ENCODE data around the gene RPL28.

RPL28 gene

DNA sequence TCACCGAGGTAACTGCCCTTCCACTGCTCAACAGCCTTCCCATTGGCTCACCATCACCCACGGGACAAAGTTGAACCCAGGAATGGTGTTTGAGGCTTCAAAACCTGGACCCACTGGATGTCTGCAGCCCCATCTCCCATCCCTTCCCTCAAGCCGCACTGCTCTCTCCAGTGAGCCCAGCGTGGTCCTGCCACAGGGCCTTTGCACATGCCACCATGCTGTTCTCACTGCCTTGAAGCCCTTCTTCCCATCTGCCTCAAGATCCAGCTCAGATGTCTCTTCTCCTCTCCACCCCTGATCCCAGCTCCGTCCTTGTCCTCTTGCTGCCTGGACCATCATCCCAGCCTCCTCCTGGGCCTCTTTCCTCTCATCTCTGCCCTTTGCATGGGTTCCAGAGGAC lies 53.3 kb downstream of the RPL28 start:
- Histone ChIP-seq H3K27me3 (ENCODE audit: control insufficient read depth, insufficient read depth, low read length) (peaks cover 73% of the 10 kb centered on the region), H3K36me3 (ENCODE audit: control insufficient read depth, insufficient read depth, low read length) (no peaks in the 10 kb centered on the region), H3K4me3 (ENCODE audit: low read depth, low read length) (no peak overlapping the region), H3K9ac (ENCODE audit: low read length) (no peak overlapping the region), H3K27ac (ENCODE audit: low read depth, low read length) (no peak overlapping the region), H3K9me3 (ENCODE audit: control insufficient read depth, insufficient read depth, low read depth, low read length) (no peaks in the 10 kb centered on the region), H3K4me1 (ENCODE audit: control insufficient read depth, insufficient read depth, low read length) (peaks cover 7% of the 10 kb centered on the region)

DNA sequence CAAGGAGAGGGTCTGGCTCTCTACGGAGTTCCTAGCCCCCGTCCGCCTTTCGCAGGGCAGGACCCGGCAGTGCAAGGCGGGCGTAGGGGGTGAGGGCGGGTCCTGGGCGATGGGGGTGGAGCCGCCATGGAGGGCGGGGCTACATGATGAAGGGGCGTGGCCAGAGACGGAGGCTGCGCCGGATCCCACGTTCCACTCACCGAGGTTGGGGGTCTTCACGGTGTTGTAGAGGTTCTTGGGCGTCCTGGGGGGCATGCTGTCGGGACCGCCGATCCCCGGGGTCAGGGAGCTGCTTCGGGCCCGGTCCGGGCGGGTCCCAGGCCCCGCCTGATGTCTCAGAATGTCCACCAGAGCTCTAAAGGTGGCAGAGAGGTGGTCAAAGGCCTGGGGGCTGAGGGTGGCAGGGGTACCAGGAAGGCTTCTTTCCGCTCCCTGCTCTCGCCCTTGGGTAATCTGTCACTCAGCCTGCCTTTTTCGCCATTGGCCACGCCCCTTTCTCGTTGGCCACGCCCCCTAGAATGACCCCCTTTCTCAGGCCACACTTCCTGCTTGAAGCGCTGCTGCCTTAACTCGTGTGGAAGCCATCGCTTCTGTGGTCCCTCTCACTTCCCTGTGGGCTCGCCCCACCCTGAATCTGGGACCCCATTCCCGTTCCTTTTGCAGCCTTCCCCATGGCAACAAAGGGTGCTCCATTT lies 54.8 kb downstream of the RPL28 start:
- Histone ChIP-seq H3K4me1 (ENCODE audit: control insufficient read depth, insufficient read depth, low read length) (peaks cover 7% of the 10 kb centered on the region), H3K9me3 (ENCODE audit: control insufficient read depth, insufficient read depth, low read depth, low read length) (no peaks in the 10 kb centered on the region), H3K9ac (ENCODE audit: low read length) (no peak overlapping the region), H3K4me3 (ENCODE audit: low read depth, low read length) (peak overlapping the region; percentile 56), H3K27me3 (ENCODE audit: control insufficient read depth, insufficient read depth, low read length) (peaks cover 78% of the 10 kb centered on the region), H3K36me3 (ENCODE audit: control insufficient read depth, insufficient read depth, low read length) (no peaks in the 10 kb centered on the region), H3K27ac (ENCODE audit: low read depth, low read length) (no peak overlapping the region)

DNA sequence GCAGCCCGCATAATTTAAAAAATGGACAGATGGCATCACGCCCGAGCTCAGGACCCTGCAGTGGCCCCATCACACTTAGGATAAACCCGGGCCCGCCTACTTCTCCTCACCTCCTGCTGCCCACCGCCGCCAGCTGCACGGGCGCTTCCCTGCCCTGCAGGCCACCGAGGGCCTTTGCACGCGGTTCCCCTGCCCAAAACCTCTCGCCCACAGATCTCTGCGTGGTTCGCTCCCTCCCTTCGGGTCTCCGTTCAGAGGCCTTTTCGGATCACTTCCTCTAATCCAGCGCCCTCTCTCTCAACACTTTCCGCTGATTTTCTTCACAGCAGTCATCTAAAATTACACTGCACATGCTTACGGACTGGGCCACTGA lies 55.6 kb downstream of the RPL28 start:
- Histone ChIP-seq H3K27me3 (ENCODE audit: control insufficient read depth, insufficient read depth, low read length) (peaks cover 85% of the 10 kb centered on the region), H3K4me1 (ENCODE audit: control insufficient read depth, insufficient read depth, low read length) (peaks cover 7% of the 10 kb centered on the region), H3K36me3 (ENCODE audit: control insufficient read depth, insufficient read depth, low read length) (no peaks in the 10 kb centered on the region), H3K4me3 (ENCODE audit: low read depth, low read length) (peak overlapping the region; percentile 56), H3K27ac (ENCODE audit: low read depth, low read length) (no peak overlapping the region), H3K9me3 (ENCODE audit: control insufficient read depth, insufficient read depth, low read depth, low read length) (no peaks in the 10 kb centered on the region), H3K9ac (ENCODE audit: low read length) (no peak overlapping the region)

DNA sequence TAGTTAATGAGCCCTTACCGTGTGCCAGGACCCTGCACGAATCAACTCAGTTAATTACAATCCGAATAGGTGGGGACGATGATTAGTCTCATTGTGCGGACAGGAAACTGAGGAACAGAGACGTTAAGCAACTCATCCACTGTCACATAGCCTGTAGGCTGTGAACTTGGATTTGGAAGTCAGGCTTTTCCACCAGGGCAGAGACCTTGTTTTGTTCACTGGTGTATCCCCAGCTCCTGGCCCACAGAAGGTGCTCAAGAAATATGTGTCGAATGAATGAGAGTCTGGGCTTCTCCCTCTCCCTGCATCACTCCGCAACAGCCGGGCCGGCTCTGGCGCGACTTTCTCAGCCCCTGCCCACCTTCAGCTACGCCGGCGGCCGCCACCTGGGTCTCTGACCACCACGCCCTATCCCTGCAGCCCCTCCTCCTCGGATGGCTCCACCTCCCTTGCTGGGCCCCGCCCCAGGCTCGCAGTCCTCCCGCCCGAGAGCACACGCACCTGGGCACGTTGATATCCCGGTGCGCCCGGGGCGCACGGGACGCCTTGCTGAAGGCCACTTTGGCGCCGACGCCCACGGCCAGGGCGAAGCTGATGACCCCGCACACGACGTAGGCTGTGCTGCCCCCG lies 56.1 kb downstream of the RPL28 start:
- H3K9me3 ChIP-seq (ENCODE audit: control insufficient read depth, insufficient read depth, low read depth, low read length): no peaks in the 10 kb centered on the region
- peaks cover 7% of the 10 kb centered on the region for H3K4me1 ChIP-seq (ENCODE audit: control insufficient read depth, insufficient read depth, low read length)
- H3K27me3 ChIP-seq (ENCODE audit: control insufficient read depth, insufficient read depth, low read length): peaks cover 90% of the 10 kb centered on the region
- H3K4me3 ChIP-seq (ENCODE audit: low read depth, low read length): peak overlapping the region; percentile 56
- no peak overlapping the region for H3K27ac ChIP-seq (ENCODE audit: low read depth, low read length)
- no peaks in the 10 kb centered on the region for H3K36me3 ChIP-seq (ENCODE audit: control insufficient read depth, insufficient read depth, low read length)
- H3K9ac ChIP-seq (ENCODE audit: low read length): no peak overlapping the region

DNA sequence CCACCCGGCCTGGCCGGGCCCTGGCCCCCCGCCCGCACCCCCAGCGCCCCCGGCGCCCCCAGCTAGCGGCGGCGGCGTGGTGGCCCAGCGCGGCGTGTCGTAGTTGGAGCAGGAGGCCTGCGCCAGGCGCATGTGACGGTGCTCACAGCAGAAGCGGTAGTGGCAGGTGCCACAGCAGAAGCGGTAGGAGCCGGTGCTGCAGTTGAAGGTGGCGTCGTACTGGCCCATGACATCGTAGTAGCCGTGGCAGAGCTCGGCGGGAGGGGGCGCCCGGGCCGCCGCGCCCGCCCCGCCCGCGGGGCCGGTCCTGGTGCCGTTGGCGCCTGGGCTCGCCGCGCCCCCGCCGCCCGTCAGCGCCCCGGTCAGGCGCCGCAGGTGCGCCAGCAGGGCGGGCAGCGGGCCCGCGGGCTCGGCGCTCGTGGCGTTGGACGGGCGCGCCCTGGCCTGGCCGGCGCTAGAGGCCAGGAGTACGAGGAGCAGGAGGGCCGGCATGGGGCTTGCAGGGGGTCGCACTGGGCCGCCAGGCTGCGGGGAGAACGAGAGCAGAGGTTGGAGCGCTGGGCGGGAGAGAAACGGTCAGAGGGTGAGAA lies 56.7 kb downstream of the RPL28 start:
- peaks cover 7% of the 10 kb centered on the region for H3K4me1 ChIP-seq (ENCODE audit: control insufficient read depth, insufficient read depth, low read length)
- H3K36me3 ChIP-seq (ENCODE audit: control insufficient read depth, insufficient read depth, low read length): no peaks in the 10 kb centered on the region
- H3K9me3 ChIP-seq (ENCODE audit: control insufficient read depth, insufficient read depth, low read depth, low read length): no peaks in the 10 kb centered on the region
- H3K9ac ChIP-seq (ENCODE audit: low read length): no peak overlapping the region
- H3K27ac ChIP-seq (ENCODE audit: low read depth, low read length): no peak overlapping the region
- H3K4me3 ChIP-seq (ENCODE audit: low read depth, low read length): peak overlapping the region; percentile 55; the same call in 1 of the 2 replicates
- H3K27me3 ChIP-seq (ENCODE audit: control insufficient read depth, insufficient read depth, low read length): peaks cover 97% of the 10 kb centered on the region

DNA sequence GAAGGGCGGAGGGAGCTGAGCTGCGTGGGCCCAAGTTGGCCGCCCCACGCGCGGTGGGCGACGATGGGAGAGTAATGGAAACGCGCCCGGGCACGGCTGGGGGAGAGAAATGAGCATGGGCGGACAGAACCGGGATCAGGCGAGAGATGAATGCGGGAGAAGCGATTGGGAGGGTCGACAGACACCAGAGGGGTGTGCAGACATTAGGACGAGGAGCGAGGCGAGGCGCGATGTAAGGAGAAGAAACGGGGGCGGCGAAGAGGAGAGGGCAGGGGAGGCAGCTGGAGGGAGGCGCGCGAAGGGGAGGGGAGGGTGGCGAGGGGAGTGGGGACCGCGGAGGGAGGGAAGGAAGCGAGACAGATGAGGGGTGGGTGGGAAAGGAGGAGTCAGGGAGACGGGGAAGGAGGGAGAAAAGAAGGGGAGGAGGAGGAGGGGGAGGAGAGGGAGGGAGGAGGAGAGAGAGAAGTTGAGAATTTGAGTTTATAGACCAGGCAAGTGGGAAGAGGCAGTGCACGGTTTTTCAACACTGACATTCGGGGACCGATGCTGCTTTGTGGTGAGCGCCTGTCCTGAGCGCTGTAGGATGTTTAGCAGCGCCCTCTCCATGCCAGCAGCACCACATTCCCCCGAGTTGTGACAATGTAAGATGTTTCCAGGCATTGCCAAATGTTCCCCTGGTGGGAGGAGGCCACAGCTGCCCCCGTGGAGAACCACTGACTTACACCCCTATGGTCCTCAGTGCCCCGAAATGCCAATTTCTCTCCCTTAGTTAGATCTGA lies 57.5 kb downstream of the RPL28 start, which contains the start of gene SHISA7:
TSS of gene SHISA7 (minus strand) at position 256 of the 779 bp plus-strand sequence. CDS start 437 bp downstream, outside the sequence.
- Histone ChIP-seq H3K4me3 (ENCODE audit: low read depth, low read length) (peak within 1 kb of the TSS; percentile 56), H3K36me3 (ENCODE audit: control insufficient read depth, insufficient read depth, low read length) (no peaks in the 10 kb centered on the region), H3K9me3 (ENCODE audit: control insufficient read depth, insufficient read depth, low read depth, low read length) (no peaks in the 10 kb centered on the region), H3K27me3 (ENCODE audit: control insufficient read depth, insufficient read depth, low read length) (peaks cover 99% of the 10 kb centered on the region), H3K27ac (ENCODE audit: low read depth, low read length) (no peak within 1 kb of the TSS), H3K9ac (ENCODE audit: low read length) (no peak within 1 kb of the TSS), H3K4me1 (ENCODE audit: control insufficient read depth, insufficient read depth, low read length) (peaks cover 7% of the 10 kb centered on the region)

DNA sequence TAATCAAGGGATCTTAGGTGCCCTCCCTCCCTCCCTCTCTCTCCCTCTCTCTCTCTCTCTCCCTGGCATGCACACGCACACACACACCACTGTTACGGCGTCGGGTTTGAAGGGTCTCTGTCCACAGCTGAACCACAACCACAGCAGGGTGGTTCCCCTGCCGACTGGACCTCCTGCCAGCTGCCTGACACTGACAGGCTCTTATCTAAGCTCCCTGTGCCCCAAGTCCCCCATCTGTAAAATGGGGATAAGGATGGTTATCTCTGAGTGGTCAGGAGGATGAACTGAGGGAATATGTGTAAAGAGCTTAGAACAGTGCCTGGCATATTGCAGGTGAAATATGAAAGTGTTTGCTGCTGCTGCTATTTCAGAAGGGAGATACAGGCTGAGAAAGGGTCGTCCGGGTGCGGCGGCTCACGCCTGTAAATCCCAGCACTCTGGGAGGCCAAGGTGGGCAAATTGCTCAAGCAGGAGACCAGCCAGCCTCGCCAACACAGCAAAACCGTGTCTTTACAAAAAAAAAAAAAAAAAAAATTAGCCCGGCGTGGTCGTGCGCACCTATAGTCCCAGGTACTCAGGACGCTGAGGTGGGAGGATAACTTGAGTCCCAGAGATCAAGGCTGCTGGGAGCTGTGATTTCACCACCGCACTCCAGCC lies 58.2 kb downstream of the RPL28 start:
- no peaks in the 10 kb centered on the region for H3K36me3 ChIP-seq (ENCODE audit: control insufficient read depth, insufficient read depth, low read length)
- H3K9ac ChIP-seq (ENCODE audit: low read length): no peak overlapping the region
- peaks cover 7% of the 10 kb centered on the region for H3K4me1 ChIP-seq (ENCODE audit: control insufficient read depth, insufficient read depth, low read length)
- H3K27ac ChIP-seq (ENCODE audit: low read depth, low read length): no peak overlapping the region
- H3K4me3 ChIP-seq (ENCODE audit: low read depth, low read length): no peak overlapping the region
- H3K27me3 ChIP-seq (ENCODE audit: control insufficient read depth, insufficient read depth, low read length): peaks cover 99% of the 10 kb centered on the region
- H3K9me3 ChIP-seq (ENCODE audit: control insufficient read depth, insufficient read depth, low read depth, low read length): no peaks in the 10 kb centered on the region

DNA sequence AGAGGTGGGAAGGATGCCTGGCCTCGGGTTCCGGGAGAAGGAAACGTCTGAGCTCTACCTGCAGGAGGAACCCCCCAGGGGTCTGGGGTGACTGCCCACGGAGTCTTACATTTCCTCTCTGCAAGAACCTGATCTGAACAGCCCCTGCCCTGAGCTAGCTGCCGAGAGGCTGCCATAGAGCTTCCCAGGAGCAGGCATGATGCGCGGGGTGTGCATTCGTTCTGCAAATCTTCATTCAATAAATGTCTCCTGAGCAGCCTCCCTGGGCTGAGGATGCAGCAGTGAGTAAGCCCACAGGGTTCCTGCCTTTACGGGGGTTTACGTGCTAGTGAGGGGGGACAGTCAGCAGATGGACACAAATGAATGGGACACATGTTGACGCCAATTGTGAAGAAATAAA lies 58.9 kb downstream of the RPL28 start:
- Histone ChIP-seq H3K4me3 (ENCODE audit: low read depth, low read length) (no peak overlapping the region), H3K4me1 (ENCODE audit: control insufficient read depth, insufficient read depth, low read length) (peaks cover 7% of the 10 kb centered on the region), H3K36me3 (ENCODE audit: control insufficient read depth, insufficient read depth, low read length) (no peaks in the 10 kb centered on the region), H3K27ac (ENCODE audit: low read depth, low read length) (no peak overlapping the region), H3K9me3 (ENCODE audit: control insufficient read depth, insufficient read depth, low read depth, low read length) (no peaks in the 10 kb centered on the region), H3K27me3 (ENCODE audit: control insufficient read depth, insufficient read depth, low read length) (peaks cover 99% of the 10 kb centered on the region), H3K9ac (ENCODE audit: low read length) (no peak overlapping the region)

DNA sequence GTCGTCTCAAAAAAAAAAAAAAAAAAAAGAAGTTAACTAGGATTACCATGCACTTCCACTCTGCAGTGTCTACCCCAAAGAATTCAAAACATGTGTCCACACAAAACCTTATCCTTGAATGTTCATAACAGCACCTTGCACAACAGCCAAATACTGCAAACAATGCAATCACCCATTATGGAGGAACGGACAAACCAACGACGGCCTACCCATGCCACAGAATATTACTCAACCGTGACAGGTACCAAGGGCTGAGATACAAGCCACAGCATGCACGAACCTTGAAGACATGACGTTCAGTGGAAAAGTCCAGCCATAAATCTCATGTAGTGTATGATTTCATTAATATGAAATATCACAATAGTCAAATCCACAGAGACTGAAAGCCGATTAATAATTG lies 60.3 kb downstream of the RPL28 start:
- no peak overlapping the region for H3K27ac ChIP-seq (ENCODE audit: low read depth, low read length)
- peaks cover 98% of the 10 kb centered on the region for H3K27me3 ChIP-seq (ENCODE audit: control insufficient read depth, insufficient read depth, low read length)
- no peaks in the 10 kb centered on the region for H3K9me3 ChIP-seq (ENCODE audit: control insufficient read depth, insufficient read depth, low read depth, low read length)
- peaks cover 7% of the 10 kb centered on the region for H3K4me1 ChIP-seq (ENCODE audit: control insufficient read depth, insufficient read depth, low read length)
- no peaks in the 10 kb centered on the region for H3K36me3 ChIP-seq (ENCODE audit: control insufficient read depth, insufficient read depth, low read length)
- H3K9ac ChIP-seq (ENCODE audit: low read length): no peak overlapping the region
- H3K4me3 ChIP-seq (ENCODE audit: low read depth, low read length): no peak overlapping the region

DNA sequence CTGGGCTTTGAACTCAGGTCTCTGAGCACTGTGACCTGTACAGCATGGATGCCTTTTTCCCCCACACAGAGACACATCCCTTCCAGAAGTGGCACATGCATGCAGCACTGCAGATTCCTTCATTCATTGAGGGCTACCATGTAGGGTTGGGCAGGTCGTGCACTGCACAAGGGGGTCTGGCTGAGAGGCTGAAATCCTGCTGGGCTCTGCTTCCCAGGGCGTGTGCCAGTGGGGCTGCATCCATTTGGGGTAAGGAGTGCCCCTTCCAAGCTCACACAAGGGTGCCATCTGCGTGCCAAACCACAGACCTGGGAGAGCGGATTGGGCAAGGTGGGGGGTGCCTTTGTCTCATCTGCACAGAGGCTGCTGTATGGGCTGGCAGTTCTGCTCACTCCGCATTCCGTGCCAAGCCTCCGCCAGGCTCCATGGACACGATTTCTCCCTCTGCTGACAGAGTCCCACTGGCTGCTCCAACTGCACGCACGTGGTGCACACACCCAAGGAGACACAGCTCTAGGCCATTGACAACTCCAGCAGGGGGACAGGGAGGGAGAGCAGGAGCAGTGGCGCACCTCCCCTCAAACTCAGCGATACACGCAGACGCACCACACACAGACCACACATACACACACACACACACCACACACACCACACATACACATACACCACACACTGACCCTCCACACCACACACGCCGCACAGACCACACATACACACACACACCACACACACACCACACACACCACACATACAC lies 61.9 kb downstream of the RPL28 start:
- H3K36me3 ChIP-seq (ENCODE audit: control insufficient read depth, insufficient read depth, low read length): no peaks in the 10 kb centered on the region
- H3K9ac ChIP-seq (ENCODE audit: low read length): no peak overlapping the region
- H3K27me3 ChIP-seq (ENCODE audit: control insufficient read depth, insufficient read depth, low read length): peaks cover 98% of the 10 kb centered on the region
- no peak overlapping the region for H3K27ac ChIP-seq (ENCODE audit: low read depth, low read length)
- H3K4me1 ChIP-seq (ENCODE audit: control insufficient read depth, insufficient read depth, low read length): no peaks in the 10 kb centered on the region
- H3K9me3 ChIP-seq (ENCODE audit: control insufficient read depth, insufficient read depth, low read depth, low read length): no peaks in the 10 kb centered on the region
- H3K4me3 ChIP-seq (ENCODE audit: low read depth, low read length): no peak overlapping the region

All from HUES6 (cell line).